Measurements from ENCODE around the gene OR4N2. TPM values are rescaled to one million over a fixed set of nuclear protein-coding genes. Genes with fewer than 3 reads are reported as not detected.

The OR4N2 gene
- total and polyA plus RNA-seq, 9 of the 15 experiments (the other 6 are each of a cell fraction or from before 2014, with no cell fraction given): not detected

DNA sequence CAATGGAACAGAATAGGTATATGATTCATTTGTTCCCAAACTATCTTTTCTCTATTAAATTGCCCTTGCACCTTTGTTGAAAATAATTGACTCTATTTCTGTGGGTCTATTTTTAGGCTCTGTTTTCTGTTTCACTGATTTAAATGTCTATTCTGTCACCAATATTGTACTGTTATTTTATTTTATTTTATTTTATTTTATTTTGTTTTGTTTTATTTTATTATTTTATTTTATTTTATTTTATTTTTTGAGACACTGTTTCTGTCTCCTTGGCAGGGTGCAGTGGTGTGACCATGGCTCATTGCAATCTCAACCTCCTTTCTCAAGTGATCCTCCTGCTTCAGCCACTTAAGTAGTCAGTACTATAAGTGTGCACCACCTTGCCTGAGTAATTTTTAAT, 34.9 kb downstream of the OR4N2 start:
- no peak overlapping the region for H3K4me3 ChIP-seq
- H3K4me2 ChIP-seq (ENCODE audit: insufficient read depth, low read length): no peak overlapping the region
- no peaks in the 10 kb centered on the region for H3K27me3 ChIP-seq (ENCODE audit: control insufficient read depth in 2 of 2, insufficient read depth in 2 of 2, low read length in 2 of 2)
- no peaks in the 10 kb centered on the region for H3K79me2 ChIP-seq (ENCODE audit: control insufficient read depth, insufficient read depth, low read length)
- no peak overlapping the region for H3K27ac ChIP-seq (ENCODE audit: extremely low read depth, low read depth, low read length)
- H3K36me3 ChIP-seq (ENCODE audit: control insufficient read depth, insufficient read depth, low read length): no peaks in the 10 kb centered on the region
- no peaks in the 10 kb centered on the region for H3K9me1 ChIP-seq (ENCODE audit: control insufficient read depth, insufficient read depth, low read length)
- POLR2A ChIA-PET: no interaction called here
- CTCF ChIA-PET (ENCODE audit: low intra/inter-chr PET ratio): no interaction called here
- H2AFZ ChIP-seq (ENCODE audit: low read depth, low read length): no peak overlapping the region
- H3K4me1 ChIP-seq (replicated peaks in 1 of 2; ENCODE audit: control insufficient read depth in 2 of 2, insufficient read depth in 2 of 2, low read length in 2 of 2): no peaks in the 10 kb centered on the region
- FAIRE-seq: no peak
- BruUV-seq (replicated peaks): no TSS peak
- no peak for DNase-seq (ENCODE audit: extremely low read depth in 1 of 4, low spot score in 3 of 4)
- H3K9ac ChIP-seq (ENCODE audit: insufficient read depth in 1 of 2, low read depth in 2 of 2, low read length in 2 of 2): no peak overlapping the region
- intact Hi-C loops (cut with micrococcal nuclease): no loop called here
- in situ Hi-C loops (cut with MboI): no loop called here
- H4K20me1 ChIP-seq (replicated peaks; ENCODE audit: control insufficient read depth, insufficient read depth, low read length): no peaks in the 10 kb centered on the region
- H3K9me3 ChIP-seq (replicated peaks; ENCODE audit: control insufficient read depth, insufficient read depth, low read depth, low read length): no peaks in the 10 kb centered on the region
- no peak for ATAC-seq
- TF ChIP-seq PYGO2 (tag; IDR thresholded peaks at IDR 0.05) (no peak), PHF20 (IDR thresholded peaks at IDR 0.05; ENCODE audit: partially characterized antibody) (no peak), RBFOX2 (IDR thresholded peaks at IDR 0.05; ENCODE audit: low read depth, low read length) (no peak), MYBL2 (IDR thresholded peaks at IDR 0.05; ENCODE audit: low read depth) (no peak), MYBL2 (CRISPR knock-in tag; IDR thresholded peaks at IDR 0.05; ENCODE audit: borderline replicate concordance) (no peak), ZBTB7A (IDR thresholded peaks at IDR 0.05; ENCODE audit: borderline replicate concordance, control insufficient read depth, low read depth, low read length) (no peak), ERF (CRISPR knock-in tag; IDR thresholded peaks at IDR 0.05) (no peak), TCF3 (CRISPR knock-in tag; IDR thresholded peaks at IDR 0.05) (no peak), FUS (optimal IDR thresholded peaks at IDR 0.05; ENCODE audit: low read depth, low read length) (no peak), RAD21 (CRISPR knock-in tag; conservative IDR thresholded peaks at IDR 0.05 in 1 of 2, IDR thresholded peaks at IDR 0.05 in 1 of 2) (no peak)
- TF ChIP-seq, protein P1, sequence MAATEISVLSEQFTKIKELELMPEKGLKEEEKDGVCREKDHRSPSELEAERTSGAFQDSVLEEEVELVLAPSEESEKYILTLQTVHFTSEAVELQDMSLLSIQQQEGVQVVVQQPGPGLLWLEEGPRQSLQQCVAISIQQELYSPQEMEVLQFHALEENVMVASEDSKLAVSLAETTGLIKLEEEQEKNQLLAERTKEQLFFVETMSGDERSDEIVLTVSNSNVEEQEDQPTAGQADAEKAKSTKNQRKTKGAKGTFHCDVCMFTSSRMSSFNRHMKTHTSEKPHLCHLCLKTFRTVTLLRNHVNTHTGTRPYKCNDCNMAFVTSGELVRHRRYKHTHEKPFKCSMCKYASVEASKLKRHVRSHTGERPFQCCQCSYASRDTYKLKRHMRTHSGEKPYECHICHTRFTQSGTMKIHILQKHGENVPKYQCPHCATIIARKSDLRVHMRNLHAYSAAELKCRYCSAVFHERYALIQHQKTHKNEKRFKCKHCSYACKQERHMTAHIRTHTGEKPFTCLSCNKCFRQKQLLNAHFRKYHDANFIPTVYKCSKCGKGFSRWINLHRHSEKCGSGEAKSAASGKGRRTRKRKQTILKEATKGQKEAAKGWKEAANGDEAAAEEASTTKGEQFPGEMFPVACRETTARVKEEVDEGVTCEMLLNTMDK (IDR thresholded peaks at IDR 0.05; ENCODE audit: borderline replicate concordance, insufficient read depth, low read depth, low read length, poor library complexity, severe bottlenecking): no peak
- TF ChIP-seq, protein P2, sequence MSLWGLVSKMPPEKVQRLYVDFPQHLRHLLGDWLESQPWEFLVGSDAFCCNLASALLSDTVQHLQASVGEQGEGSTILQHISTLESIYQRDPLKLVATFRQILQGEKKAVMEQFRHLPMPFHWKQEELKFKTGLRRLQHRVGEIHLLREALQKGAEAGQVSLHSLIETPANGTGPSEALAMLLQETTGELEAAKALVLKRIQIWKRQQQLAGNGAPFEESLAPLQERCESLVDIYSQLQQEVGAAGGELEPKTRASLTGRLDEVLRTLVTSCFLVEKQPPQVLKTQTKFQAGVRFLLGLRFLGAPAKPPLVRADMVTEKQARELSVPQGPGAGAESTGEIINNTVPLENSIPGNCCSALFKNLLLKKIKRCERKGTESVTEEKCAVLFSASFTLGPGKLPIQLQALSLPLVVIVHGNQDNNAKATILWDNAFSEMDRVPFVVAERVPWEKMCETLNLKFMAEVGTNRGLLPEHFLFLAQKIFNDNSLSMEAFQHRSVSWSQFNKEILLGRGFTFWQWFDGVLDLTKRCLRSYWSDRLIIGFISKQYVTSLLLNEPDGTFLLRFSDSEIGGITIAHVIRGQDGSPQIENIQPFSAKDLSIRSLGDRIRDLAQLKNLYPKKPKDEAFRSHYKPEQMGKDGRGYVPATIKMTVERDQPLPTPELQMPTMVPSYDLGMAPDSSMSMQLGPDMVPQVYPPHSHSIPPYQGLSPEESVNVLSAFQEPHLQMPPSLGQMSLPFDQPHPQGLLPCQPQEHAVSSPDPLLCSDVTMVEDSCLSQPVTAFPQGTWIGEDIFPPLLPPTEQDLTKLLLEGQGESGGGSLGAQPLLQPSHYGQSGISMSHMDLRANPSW (CRISPR knock-in tag; IDR thresholded peaks at IDR 0.05): no peak
- TF ChIP-seq, protein P3, sequence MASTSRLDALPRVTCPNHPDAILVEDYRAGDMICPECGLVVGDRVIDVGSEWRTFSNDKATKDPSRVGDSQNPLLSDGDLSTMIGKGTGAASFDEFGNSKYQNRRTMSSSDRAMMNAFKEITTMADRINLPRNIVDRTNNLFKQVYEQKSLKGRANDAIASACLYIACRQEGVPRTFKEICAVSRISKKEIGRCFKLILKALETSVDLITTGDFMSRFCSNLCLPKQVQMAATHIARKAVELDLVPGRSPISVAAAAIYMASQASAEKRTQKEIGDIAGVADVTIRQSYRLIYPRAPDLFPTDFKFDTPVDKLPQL (IDR thresholded peaks at IDR 0.05; ENCODE audit: extremely low read depth, insufficient read length): no peak

Data from K562 (cell line).